Calu3 (cell line): ENCODE data around the gene AASDHPPT. TPM values are rescaled to one million over a fixed set of nuclear protein-coding genes. Genes with fewer than 3 reads are reported as not detected.

ENCODE experiments used
- BruUV-seq: library from RNA; stranded (reverse); fragments of 400-500 nt; replicated peaks from 2 replicates; lab custom pipeline; 2021; lab: Mats Ljungman, UMichigan
- CTCF ChIA-PET: fragments of 300-600 bp; sonication (Branson Sonifier 250); formaldehyde crosslinking; loops from one replicate; lab custom pipeline; 2022; ENCODE audit warnings: antibody characterized with exemption; lab: Charles Lee
- DNase-seq: peaks from one replicate; pipeline ENCODE4 v3.0.0; 2022
- H3K27ac Mint-ChIP-seq: one replicate; pipeline ENCODE4 v1.8.0; 2022; ENCODE audit warnings: mixed read lengths; ENCODE audit not compliant: unreplicated experiment
- H3K27me3 Mint-ChIP-seq: one replicate; pipeline ENCODE4 v1.8.0; 2022; ENCODE audit warnings: mixed read lengths; ENCODE audit not compliant: unreplicated experiment
- H3K36me3 Mint-ChIP-seq: one replicate; pipeline ENCODE4 v1.8.0; 2022; ENCODE audit warnings: mild to moderate bottlenecking, moderate library complexity, mixed read lengths; ENCODE audit not compliant: insufficient read depth, unreplicated experiment
- H3K4me1 Mint-ChIP-seq: one replicate; pipeline ENCODE4 v1.8.0; 2022; ENCODE audit warnings: mild to moderate bottlenecking, low read depth, mixed read lengths; ENCODE audit not compliant: unreplicated experiment
- H3K4me3 Mint-ChIP-seq: one replicate; pipeline ENCODE4 v1.8.0; 2022; ENCODE audit warnings: mild to moderate bottlenecking, low read depth, moderate library complexity, mixed read lengths; ENCODE audit not compliant: unreplicated experiment
- H3K9me3 Mint-ChIP-seq: one replicate; pipeline ENCODE4 v1.8.0; 2022; ENCODE audit warnings: low read depth, mixed read lengths; ENCODE audit not compliant: unreplicated experiment
- CTCF ChIP-seq: fragments of 200-600 bp; IDR thresholded peaks from one replicate; pipeline ENCODE4 v1.8.0; 2022; ENCODE audit warnings: antibody characterized with exemption; ENCODE audit not compliant: unreplicated experiment
- intact Hi-C: fragments of 100-400 bp; cut with micrococcal nuclease; formaldehyde crosslinking; loops from one replicate; pipeline ENCODE4 v1.10.0; 2022; ENCODE audit not compliant: unreplicated experiment
- total RNA-seq: library from RNA; stranded (reverse); gene quantifications from 2 replicates; pipeline ENCODE4 v1.2.3, GENCODE V29; 2022

The AASDHPPT gene
- total RNA-seq, 1 experiment from 2014 or later, result 24.9 TPM

GRCh38 chr11:106105986-106106385 lies 28.5 kb downstream of the AASDHPPT start:
- no peaks in the 10 kb centered on the region for H3K36me3 Mint-ChIP-seq

GRCh38 chr11:106121570-106122320 lies 44.3 kb downstream of the AASDHPPT start:
- CTCF ChIA-PET, result no interaction called here
- TF ChIP-seq CTCF, result no peak
- intact Hi-C loops, result no loop called here
- Mint-ChIP-seq H3K27ac (no peak overlapping the region), H3K9me3 (peaks cover 3% of the 10 kb centered on the region), H3K4me3 (no peak overlapping the region), H3K4me1 (no peaks in the 10 kb centered on the region), H3K36me3 (no peaks in the 10 kb centered on the region), H3K27me3 (peaks cover 12% of the 10 kb centered on the region)
- no TSS peak for BruUV-seq
- DNase-seq, result no peak

More at GRCh38 chr11:106105986-106106385, 28.5 kb downstream of the AASDHPPT start:
- intact Hi-C loops, result no loop called here
- H3K27ac Mint-ChIP-seq, result no peak overlapping the region
- no peaks in the 10 kb centered on the region for H3K4me1 Mint-ChIP-seq
- CTCF ChIA-PET, result no interaction called here
- H3K9me3 Mint-ChIP-seq, result peaks cover 4% of the 10 kb centered on the region
- no peak for TF ChIP-seq CTCF
- no TSS peak for BruUV-seq
- H3K4me3 Mint-ChIP-seq, result no peak overlapping the region
- no peak for DNase-seq
- H3K27me3 Mint-ChIP-seq, result no peaks in the 10 kb centered on the region

GRCh38 chr11:106127604-106128003 lies 50.1 kb downstream of the AASDHPPT start:
- H3K4me1 Mint-ChIP-seq, result peaks cover 6% of the 10 kb centered on the region
- intact Hi-C loops, result no loop called here
- BruUV-seq, result no TSS peak
- CTCF ChIA-PET, result interaction anchor here (1.0 kb wide), 1 partner anchor 28 kb away, joined by 3 read pairs; no protein-coding TSS in a partner anchor
- no peaks in the 10 kb centered on the region for H3K36me3 Mint-ChIP-seq
- H3K27me3 Mint-ChIP-seq, result peaks cover 39% of the 10 kb centered on the region
- no peak for DNase-seq
- no peak for TF ChIP-seq CTCF
- H3K27ac Mint-ChIP-seq, result no peak overlapping the region
- no peak overlapping the region for H3K4me3 Mint-ChIP-seq
- peaks cover 7% of the 10 kb centered on the region for H3K9me3 Mint-ChIP-seq

GRCh38 chr11:106128740-106129139 lies 51.3 kb downstream of the AASDHPPT start:
- intact Hi-C loops, result no loop called here
- CTCF ChIA-PET, result no interaction called here
- no TSS peak for BruUV-seq

More at GRCh38 chr11:106128740-106129139, 51.3 kb downstream of the AASDHPPT start:
- DNase-seq, result no peak
- Mint-ChIP-seq H3K4me3 (no peak overlapping the region), H3K4me1 (peaks cover 6% of the 10 kb centered on the region), H3K27me3 (peaks cover 39% of the 10 kb centered on the region), H3K27ac (no peak overlapping the region), H3K9me3 (peaks cover 7% of the 10 kb centered on the region), H3K36me3 (no peaks in the 10 kb centered on the region)
- no peak for TF ChIP-seq CTCF
